Cardiac muscle cell (in vitro differentiated cells and primary cell): Measurements from ENCODE around the gene ARID5A. TPM values are rescaled to one million over a fixed set of nuclear protein-coding genes. Genes with fewer than 3 reads are reported as not detected.

Source experiments
- DNase-seq, 2 donors: peaks; one replicate each; pipeline versions ENCODE4 v3.0.0 to v3.0.0-alpha.2; 2010 to 2017; ENCODE audit warnings: low read depth in 1 of 2, low spot score in 1 of 2
- H3K27ac ChIP-seq: fragments of 200-600 bp; sonication (generic); 2 replicates; pipeline ENCODE4 v1.5.1; 2016
- H3K27me3 ChIP-seq: fragments of 200-600 bp; sonication (generic); 2 replicates; pipeline ENCODE4 v1.6.0; 2016; ENCODE audit warnings: control low read depth
- H3K36me3 ChIP-seq: fragments of 200-600 bp; sonication (generic); 2 replicates; pipeline ENCODE4 v1.5.1; 2016; ENCODE audit warnings: control low read depth
- H3K4me1 ChIP-seq: fragments of 200-600 bp; sonication (generic); 2 replicates; pipeline ENCODE4 v1.8.1; 2017; ENCODE audit warnings: low read depth, mild to moderate bottlenecking, mixed run types
- H3K4me3 ChIP-seq: fragments of 200-600 bp; sonication (generic); 2 replicates; pipeline ENCODE4 v1.5.1; 2016; ENCODE audit warnings: mild to moderate bottlenecking
- H3K9me3 ChIP-seq: fragments of 200-600 bp; sonication (generic); 2 replicates; pipeline ENCODE4 v1.5.1; 2017; ENCODE audit warnings: low read depth, mild to moderate bottlenecking, control low read depth
- polyA plus RNA-seq: library from polyadenylated mRNA; unstranded; fragments of >200 nt; fragmentation: Nextera tagmentation; extraction: Ambion mirVana; gene quantifications from 2 replicates; pipeline ENCODE4 v1.2.1, GENCODE V29; 2016
- total RNA-seq: library from RNA; depleted of rRNA; stranded (reverse); fragments of >200 nt; gene quantifications from 2 replicates; pipeline ENCODE4 v1.2.3, GENCODE V29; 2016
- TF ChIP-seq, protein P1 (sequence below): IDR thresholded peaks from 2 replicates; pipeline ENCODE4 v1.5.1; 2012; ENCODE audit warnings: low read depth, mild to moderate bottlenecking, low read length

ARID5A gene
- total and polyA plus RNA-seq, 2 experiments from 2014 or later: 7.6 to 7.8 TPM

DNA sequence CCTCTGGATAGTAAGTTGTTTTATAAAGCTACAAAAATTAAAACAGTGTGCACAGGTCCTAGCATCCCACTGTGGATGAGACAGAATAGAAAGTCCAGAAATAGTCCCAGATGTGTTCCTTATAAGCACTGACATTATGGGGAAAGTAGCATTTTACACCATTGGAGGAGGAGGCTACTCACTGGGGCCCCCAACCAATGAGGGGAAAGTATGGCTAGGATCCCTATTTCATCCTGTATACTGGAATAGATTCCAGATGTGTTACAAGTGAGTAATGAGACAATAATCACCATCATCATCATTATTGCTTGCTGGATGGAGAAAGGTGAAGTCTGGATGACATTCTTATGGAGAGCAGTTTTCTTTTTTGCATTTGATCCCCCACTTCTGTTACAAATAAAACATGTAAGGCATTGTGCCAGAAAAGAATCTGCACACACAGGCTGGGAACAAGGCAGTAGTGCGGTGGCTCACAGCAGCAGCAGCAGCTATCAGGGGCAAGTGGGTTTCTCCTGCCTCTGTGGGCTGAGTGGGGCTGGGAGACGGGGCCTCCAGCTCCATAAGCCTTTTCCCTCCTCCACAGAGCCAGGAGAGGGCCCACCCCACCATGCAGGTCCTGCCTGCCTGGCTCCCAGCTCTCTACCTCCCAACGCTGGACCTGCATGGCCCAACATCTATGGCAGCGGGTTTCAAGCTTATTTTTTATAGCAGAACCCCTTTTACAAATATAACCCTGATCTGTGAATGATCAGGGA is 5.0 kb downstream of the ARID5A start:
- Histone ChIP-seq H3K36me3 (no peaks in the 10 kb centered on the region), H3K9me3 (no peaks in the 10 kb centered on the region), H3K4me1 (peaks cover 10% of the 10 kb centered on the region), H3K27ac (no peak overlapping the region), H3K27me3 (peaks cover 35% of the 10 kb centered on the region), H3K4me3 (no peak overlapping the region)
- no peak for DNase-seq
- TF ChIP-seq, protein P1, sequence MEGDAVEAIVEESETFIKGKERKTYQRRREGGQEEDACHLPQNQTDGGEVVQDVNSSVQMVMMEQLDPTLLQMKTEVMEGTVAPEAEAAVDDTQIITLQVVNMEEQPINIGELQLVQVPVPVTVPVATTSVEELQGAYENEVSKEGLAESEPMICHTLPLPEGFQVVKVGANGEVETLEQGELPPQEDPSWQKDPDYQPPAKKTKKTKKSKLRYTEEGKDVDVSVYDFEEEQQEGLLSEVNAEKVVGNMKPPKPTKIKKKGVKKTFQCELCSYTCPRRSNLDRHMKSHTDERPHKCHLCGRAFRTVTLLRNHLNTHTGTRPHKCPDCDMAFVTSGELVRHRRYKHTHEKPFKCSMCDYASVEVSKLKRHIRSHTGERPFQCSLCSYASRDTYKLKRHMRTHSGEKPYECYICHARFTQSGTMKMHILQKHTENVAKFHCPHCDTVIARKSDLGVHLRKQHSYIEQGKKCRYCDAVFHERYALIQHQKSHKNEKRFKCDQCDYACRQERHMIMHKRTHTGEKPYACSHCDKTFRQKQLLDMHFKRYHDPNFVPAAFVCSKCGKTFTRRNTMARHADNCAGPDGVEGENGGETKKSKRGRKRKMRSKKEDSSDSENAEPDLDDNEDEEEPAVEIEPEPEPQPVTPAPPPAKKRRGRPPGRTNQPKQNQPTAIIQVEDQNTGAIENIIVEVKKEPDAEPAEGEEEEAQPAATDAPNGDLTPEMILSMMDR: no peak

DNA sequence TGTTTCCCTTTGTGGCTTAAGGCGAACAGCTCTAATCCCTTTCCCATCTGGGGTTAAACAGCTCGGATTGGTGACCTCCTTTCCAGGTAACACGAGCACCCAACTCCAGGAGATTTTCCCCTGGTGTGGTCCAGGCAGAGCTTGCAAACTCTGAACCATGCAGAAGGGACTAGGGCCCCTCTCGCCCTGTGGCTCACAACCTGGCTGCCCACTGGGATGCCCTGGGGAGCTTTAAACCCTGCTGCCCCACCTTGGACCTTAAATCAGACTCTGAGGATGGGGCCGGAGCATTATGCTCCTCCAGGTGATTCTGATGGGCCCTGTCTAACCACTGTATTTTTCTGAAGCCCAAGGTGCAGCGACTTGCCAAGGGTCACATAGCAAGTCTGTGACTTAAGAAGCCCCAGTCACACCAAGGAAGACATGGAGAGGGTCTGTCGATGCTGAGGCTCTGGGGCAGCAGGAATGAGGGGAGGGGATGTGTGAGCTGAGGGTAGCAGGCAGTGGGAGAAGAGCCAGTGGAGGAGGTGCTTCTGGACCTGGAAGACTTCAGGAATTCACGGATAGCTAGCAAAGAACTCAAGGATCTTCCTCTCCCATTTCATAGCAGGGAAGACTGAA is 5.9 kb downstream of the ARID5A start:
- no peak for DNase-seq
- no peak overlapping the region for H3K27ac ChIP-seq
- H3K27me3 ChIP-seq: peaks cover 32% of the 10 kb centered on the region
- H3K4me3 ChIP-seq: no peak overlapping the region
- H3K36me3 ChIP-seq: no peaks in the 10 kb centered on the region
- H3K9me3 ChIP-seq: no peaks in the 10 kb centered on the region
- TF ChIP-seq, protein P1: no peak
- H3K4me1 ChIP-seq: peaks cover 10% of the 10 kb centered on the region

DNA sequence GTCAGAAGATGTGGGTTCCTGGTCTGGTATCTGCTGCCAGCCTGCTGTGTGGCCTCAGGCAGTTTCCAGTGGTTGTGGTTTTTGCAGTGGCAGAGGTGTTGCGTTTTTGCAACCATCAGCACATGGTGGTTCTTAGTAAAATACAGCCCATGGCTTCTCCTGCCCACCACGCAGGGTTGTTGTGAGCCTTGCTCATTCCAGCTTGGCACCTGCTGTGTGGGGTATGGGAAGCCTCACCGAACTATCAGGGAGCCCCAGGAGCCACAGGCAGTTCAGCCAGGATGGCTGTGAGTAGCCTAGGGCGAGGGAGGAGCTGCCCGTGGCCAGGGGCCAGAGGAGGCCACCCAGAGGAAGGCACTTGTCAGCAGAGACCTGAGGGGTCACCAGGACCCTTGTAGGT is 9.8 kb downstream of the ARID5A start:
- Histone ChIP-seq H3K4me3 (no peak overlapping the region), H3K36me3 (no peaks in the 10 kb centered on the region), H3K27me3 (no peaks in the 10 kb centered on the region), H3K27ac (no peak overlapping the region), H3K4me1 (no peaks in the 10 kb centered on the region), H3K9me3 (no peaks in the 10 kb centered on the region)
- DNase-seq: no peak
- TF ChIP-seq, protein P1: no peak

DNA sequence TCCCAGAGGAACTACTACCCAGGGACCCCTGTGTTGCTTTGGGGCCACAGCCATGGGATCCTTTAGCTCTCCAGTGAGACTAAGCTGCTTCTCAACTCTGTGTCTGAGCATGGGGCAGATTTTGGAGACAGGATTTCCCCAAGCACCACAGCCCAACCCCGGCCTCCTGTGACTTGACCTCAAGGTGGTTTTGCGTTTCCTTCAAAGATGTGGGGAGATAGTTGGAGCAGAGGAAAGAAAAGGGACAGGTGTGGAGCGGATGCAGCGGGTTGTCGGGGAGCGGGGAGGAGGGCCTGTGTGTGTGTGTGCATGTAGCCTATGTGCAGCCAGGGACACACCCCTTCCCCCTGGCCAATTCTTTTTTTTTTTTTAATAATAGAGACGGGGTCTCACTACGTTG is 10.2 kb downstream of the ARID5A start:
- Histone ChIP-seq H3K4me3 (no peak overlapping the region), H3K27me3 (no peaks in the 10 kb centered on the region), H3K9me3 (no peaks in the 10 kb centered on the region), H3K27ac (no peak overlapping the region), H3K36me3 (no peaks in the 10 kb centered on the region), H3K4me1 (no peaks in the 10 kb centered on the region)
- TF ChIP-seq, protein P1: no peak
- DNase-seq: no peak

DNA sequence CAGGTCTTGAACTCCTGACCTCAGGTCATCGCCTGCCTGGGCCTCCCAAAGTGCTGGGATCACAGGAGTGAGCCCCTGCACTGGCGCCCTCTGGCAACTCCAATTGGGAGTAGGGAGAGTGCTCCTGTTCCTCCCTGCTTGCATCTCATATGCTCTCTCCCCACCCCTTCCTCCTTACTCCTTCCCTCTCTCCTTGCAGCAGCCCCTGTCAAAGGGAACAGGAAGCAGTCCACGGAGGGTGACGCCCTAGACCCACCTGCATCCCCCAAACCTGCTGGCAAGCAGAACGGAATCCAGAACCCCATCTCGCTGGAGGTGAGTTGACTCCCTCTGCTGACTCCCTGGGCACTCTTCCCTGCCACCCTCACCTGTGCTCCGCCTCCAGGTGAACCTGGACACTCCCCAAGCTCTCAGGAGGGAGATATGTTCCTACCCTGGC is 10.7 kb downstream of the ARID5A start:
- TF ChIP-seq, protein P1: no peak
- no peaks in the 10 kb centered on the region for H3K9me3 ChIP-seq
- H3K36me3 ChIP-seq: no peaks in the 10 kb centered on the region
- no peak overlapping the region for H3K27ac ChIP-seq
- no peaks in the 10 kb centered on the region for H3K27me3 ChIP-seq
- H3K4me1 ChIP-seq: no peaks in the 10 kb centered on the region
- no peak for DNase-seq
- no peak overlapping the region for H3K4me3 ChIP-seq
